Inflammatory macrophage treated with lipopolysaccharide for 1 hour (primary cell): Measurements from ENCODE around the gene HNRNPH1.
"Not testable (repeated sequence)": the region's sequence is repeated elsewhere in the genome, so short reads cannot be mapped to it uniquely, and the experiment has no call there.

Experiments used
- DNase-seq, 2 donors: peaks; one replicate each; pipeline ENCODE4 v3.0.0-alpha.2; 2020 to 2022

Gene HNRNPH1

GRCh38 chr5:179623003-179623905 lies at the start of gene HNRNPH1:
Gene HNRNPH1, minus strand, starts transcription at chr5:179623671. Its CDS starts 538 bp downstream, at chr5:179623133.
- DNase-seq = peak; percentile 97 to 99

- peak; percentile 60 to 83 for DNase-seq
These were observed 44.9 kb upstream of the HNRNPH1 start for GRCh38 chr5:179668391-179668790.

DNA sequence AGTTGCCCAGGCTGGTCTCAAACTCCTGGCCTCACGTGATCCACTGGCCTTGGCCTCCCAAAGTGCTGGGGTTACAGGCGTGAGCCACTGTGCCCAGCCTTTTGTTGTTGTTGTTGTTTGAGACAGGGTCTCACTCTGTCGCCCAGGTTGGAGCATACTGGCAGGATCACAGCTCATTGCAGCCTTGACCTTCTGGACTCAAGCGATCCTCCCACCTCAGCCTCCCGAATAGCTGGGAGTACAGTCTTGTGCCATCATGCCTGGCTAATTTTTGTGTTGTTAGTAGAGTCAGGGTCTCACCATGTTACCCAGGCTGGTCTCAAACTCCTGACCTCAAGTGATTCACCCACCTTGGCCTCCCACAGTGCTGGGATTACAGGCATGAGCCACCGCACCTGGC lies 38.2 kb upstream of the HNRNPH1 start:
- not testable (repeated sequence) for DNase-seq

- DNase-seq = peak; percentile 69 to 75
These were observed 34.8 kb upstream of the HNRNPH1 start for GRCh38 chr5:179658179-179658856.

DNA sequence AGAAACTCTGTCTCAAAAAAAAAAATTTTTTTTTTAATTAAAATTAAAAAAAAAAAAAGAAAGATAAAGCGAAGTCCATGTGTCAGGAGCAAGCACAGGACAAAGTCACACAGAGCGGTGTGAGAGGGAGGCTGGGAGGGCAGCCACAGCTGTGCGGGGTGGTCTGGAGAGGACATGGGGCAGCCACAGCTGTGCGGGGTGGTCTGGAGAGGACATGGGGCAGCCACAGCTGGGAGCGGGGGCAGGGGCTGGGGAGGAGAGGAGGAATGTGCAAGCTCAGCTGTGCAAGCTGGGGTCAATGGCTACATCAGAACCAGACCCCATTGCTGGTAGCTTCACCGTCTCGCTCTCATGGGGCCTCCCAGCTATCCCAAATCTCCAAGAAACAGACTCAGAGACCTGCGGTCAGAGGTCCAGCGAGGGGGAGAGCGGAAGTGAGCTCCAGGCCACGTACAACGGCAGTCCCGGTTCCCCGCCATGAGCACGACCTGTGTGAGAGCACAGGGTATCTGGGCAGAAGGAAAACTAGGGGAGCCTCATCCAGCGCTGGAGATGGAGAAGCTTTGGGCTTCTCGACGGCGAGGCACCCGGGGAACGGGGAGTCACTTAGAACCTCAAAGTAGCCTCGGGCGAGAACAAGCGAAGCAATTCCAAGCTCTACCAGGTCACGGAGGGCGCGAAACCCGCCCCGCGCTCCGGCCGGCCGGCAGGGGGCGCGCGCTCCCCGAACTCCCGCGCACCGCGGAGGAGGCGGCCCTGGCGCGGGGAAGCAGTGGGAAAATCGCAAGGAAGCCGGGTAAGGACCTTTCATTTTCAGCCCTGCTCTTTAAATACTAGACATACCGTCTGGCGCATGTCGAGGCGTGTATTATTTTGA lies 34.1 kb upstream of the HNRNPH1 start:
- not testable (repeated sequence) for DNase-seq

- DNase-seq = not testable (repeated sequence)
These were observed 29.7 kb upstream of the HNRNPH1 start for GRCh38 chr5:179653135-179653534.

DNA sequence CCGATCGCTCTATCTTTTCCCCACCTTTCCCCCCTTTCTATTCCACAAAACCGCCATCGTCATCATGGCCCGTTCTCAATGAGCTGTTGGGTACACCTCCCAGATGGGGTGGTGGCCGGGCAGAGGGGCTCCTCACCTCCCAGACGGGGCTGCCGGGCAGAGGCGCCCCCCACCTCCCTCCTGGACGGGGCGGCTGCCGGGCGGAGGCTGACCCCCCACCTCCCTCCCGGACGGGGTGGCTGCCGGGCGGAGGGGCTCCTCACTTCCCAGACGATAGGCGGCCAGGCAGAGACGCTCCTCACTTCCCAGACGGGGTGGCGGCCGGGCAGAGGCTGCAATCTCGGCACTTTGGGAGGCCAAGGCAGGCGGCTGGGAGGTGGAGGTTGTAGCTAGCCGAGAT lies 26.8 kb upstream of the HNRNPH1 start:
- not testable (repeated sequence) for DNase-seq

DNA sequence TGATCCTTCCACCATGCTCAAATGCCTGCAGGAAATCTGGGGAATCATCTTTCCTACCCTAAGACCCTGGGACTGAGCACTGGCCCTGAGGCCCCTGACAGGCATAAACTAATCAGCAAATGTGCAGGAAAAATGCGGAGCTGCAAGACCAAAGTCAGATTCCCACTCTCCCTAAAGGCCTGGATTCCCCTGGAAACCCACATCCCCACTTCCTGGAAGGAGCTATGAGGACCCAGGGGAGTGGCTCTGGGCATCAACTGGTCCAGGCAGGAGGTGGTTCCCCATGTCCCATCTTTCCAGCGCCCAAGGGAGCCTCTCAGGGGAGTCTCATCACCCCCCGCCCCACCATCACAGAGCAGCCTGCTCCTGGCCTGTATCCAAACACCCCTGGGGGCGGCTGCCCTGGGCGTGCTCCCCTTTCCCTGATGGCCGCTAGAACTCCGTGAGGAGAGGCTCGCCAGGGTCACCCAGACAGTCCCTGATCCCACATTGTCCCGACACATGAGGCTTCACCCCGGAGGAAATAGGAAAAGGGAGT lies 25.8 kb upstream of the HNRNPH1 start:
- not testable (repeated sequence) for DNase-seq

DNA sequence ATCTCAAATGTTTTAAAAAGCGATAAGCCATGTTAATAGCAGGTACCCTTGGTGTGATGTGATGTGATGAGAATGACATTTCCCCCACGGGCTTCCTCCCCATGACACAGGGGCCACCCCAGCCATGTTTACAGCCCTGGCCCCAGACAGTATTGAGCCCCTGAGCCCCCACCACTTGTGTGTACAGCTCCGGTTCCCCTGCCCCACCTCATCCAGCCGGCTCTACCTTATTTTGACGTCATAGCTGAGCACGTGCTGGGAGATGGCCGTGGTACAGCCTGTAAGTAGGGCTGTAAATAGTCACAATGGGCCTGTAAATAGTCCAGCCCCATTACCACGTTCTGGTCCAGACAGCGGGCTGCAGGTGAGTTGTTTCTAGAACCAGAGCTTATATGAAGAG lies 24.9 kb upstream of the HNRNPH1 start:
- no peak for DNase-seq

- not testable (repeated sequence) for DNase-seq
These were observed 21.3 kb upstream of the HNRNPH1 start for GRCh38 chr5:179644766-179645165.

GRCh38 chr5:179643141-179643920 lies 19.9 kb upstream of the HNRNPH1 start:
- not testable (repeated sequence) for DNase-seq

DNA sequence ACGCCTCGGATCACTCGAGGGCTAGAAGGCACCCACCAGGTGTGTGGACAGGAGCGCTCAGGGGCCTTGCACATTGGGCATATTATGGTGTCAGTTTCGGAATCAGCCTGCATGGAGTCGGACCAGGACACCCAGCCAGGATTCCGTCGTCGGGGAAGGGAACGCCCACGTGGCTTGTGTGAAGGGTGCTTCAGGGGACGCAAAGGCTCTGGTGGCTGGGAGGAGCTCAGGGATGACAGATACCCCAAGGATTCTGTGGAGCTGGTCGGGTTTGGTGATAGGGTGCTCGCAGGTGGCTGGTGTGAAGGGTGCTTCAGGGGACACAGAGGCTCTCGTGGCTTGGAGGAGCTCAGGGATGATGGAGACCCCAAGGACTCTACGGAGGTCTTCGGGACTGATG lies 19.2 kb upstream of the HNRNPH1 start:
- not testable (repeated sequence) for DNase-seq

- DNase-seq = not testable (repeated sequence)
These were observed 18.3 kb upstream of the HNRNPH1 start for GRCh38 chr5:179641745-179642144.

- DNase-seq = not testable (repeated sequence)
These were observed 15.8 kb upstream of the HNRNPH1 start for GRCh38 chr5:179639296-179639695.

DNA sequence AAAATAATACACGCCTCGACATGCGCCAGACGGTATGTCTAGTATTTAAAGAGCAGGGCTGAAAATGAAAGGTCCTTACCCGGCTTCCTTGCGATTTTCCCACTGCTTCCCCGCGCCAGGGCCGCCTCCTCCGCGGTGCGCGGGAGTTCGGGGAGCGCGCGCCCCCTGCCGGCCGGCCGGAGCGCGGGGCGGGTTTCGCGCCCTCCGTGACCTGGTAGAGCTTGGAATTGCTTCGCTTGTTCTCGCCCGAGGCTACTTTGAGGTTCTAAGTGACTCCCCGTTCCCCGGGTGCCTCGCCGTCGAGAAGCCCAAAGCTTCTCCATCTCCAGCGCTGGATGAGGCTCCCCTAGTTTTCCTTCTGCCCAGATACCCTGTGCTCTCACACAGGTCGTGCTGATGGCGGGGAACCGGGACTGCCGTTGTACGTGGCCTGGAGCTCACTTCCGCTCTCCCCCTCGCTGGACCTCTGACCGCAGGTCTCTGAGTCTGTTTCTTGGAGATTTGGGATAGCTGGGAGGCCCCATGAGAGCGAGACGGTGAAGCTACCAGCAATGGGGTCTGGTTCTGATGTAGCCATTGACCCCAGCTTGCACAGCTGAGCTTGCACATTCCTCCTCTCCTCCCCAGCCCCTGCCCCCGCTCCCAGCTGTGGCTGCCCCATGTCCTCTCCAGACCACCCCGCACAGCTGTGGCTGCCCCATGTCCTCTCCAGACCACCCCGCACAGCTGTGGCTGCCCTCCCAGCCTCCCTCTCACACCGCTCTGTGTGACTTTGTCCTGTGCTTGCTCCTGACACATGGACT lies 11.1 kb upstream of the HNRNPH1 start:
- not testable (repeated sequence) for DNase-seq

GRCh38 chr5:179633501-179634369 lies 10.3 kb upstream of the HNRNPH1 start:
- not testable (repeated sequence) for DNase-seq

DNA sequence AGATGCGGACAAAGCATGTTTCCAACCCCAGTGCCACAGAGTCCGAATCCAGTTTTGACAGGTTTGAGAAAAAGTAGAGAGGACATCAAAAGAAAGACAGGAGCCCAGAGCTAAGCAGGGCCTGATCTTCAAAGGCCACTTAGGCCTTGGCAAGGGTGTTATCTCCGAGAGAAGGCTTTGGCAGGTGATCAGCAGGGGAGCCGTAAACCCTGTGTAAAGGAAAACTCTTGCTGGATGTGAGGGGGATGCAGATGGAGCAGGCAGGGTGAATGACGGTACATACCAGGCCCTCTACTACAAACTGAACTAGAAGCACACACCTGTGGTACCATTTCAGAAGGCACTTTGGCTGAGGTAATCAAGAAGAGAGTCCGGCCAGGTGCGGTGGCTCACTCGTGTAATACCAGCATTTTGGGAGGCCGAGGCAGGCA lies 1.4 kb upstream of the HNRNPH1 start:
- no peak for DNase-seq

GRCh38 chr5:179623906-179624741 lies 653 bp upstream of the HNRNPH1 start:
- DNase-seq = peak; percentile 33 to 47
